ENCODE results near the gene TMEM176B.

Gene TMEM176B

DNA sequence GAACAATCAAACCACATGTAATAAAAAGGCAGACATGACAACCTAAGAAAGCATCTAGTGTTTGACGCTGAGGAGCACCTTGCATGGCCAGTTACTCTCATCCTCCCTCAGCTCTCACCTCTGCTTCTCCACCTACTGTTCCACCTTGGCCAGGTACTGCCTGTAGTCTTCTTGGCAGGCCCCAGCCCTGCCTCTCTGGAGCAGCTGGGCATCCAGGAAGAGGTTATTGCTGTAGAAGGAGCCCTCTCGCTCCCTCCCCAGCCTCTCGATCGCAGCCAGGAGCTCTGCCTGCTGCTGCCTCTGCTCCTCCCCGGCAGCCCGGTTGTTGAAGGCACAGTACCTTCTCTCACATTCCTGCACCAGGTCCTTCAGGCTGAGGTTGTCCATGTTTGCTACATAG is 53.2 kb downstream of the TMEM176B start:
- Histone ChIP-seq H2AFZ (ENCODE audit: low read length, unreplicated experiment) (no peak overlapping the region), H3K27ac (ENCODE audit: low read depth, low read length) (no peak overlapping the region), H3K27me3 (ENCODE audit: insufficient read depth, low read length) (0 out of 2 replicates have a peak, but pooled peaks cover 3% of the 10 kb centered on the region), H3K79me2 (ENCODE audit: control insufficient read depth, insufficient read depth, low read length, unreplicated experiment) (no peaks in the 10 kb centered on the region), H3K36me3 (ENCODE audit: insufficient read depth, low read length) (no peaks in the 10 kb centered on the region), H3K4me3 (ENCODE audit: low read depth, low read length) (no peak overlapping the region), H3K4me1 (ENCODE audit: control insufficient read depth, insufficient read depth, low read length, unreplicated experiment) (no peaks in the 10 kb centered on the region)

DNA sequence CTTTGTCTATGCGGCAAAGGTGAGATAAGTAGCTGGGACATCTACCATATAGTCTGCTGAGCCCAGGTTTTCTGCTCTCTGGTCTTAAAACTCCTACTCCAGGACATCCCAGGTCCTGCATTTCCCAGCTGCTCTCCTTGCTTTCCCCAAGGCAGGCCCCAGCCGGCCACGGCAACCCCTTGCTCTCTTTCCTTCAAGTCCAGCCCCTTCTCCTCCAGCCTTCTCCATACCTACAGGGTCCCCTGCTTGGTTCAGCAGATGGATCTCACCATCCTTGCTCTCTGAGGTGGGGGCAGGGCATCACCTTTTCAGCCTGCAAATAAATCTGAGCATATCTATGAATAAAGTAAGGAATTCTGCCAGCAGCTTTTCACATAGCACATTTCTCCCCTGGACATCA is 54.3 kb downstream of the TMEM176B start:
- no peak overlapping the region for H3K27ac ChIP-seq (ENCODE audit: low read depth, low read length)
- H3K4me3 ChIP-seq (ENCODE audit: low read depth, low read length): no peak overlapping the region
- no peaks in the 10 kb centered on the region for H3K79me2 ChIP-seq (ENCODE audit: control insufficient read depth, insufficient read depth, low read length, unreplicated experiment)
- no peaks in the 10 kb centered on the region for H3K27me3 ChIP-seq (ENCODE audit: insufficient read depth, low read length)
- H3K4me1 ChIP-seq (ENCODE audit: control insufficient read depth, insufficient read depth, low read length, unreplicated experiment): no peaks in the 10 kb centered on the region
- H2AFZ ChIP-seq (ENCODE audit: low read length, unreplicated experiment): no peak overlapping the region
- H3K36me3 ChIP-seq (ENCODE audit: insufficient read depth, low read length): no peaks in the 10 kb centered on the region

GRCh38 chr7:150745086-150745485 is 55.1 kb downstream of the TMEM176B start:
- Histone ChIP-seq H3K36me3 (ENCODE audit: insufficient read depth, low read length) (no peaks in the 10 kb centered on the region), H3K4me3 (ENCODE audit: low read depth, low read length) (no peak overlapping the region), H3K27ac (ENCODE audit: low read depth, low read length) (no peak overlapping the region), H3K4me1 (ENCODE audit: control insufficient read depth, insufficient read depth, low read length, unreplicated experiment) (no peaks in the 10 kb centered on the region), H2AFZ (ENCODE audit: low read length, unreplicated experiment) (no peak overlapping the region), H3K27me3 (ENCODE audit: insufficient read depth, low read length) (no peaks in the 10 kb centered on the region), H3K79me2 (ENCODE audit: control insufficient read depth, insufficient read depth, low read length, unreplicated experiment) (no peaks in the 10 kb centered on the region)

GRCh38 chr7:150744041-150744656 is 56.0 kb downstream of the TMEM176B start:
- Histone ChIP-seq H3K36me3 (ENCODE audit: insufficient read depth, low read length) (no peaks in the 10 kb centered on the region), H2AFZ (ENCODE audit: low read length, unreplicated experiment) (no peak overlapping the region), H3K27me3 (ENCODE audit: insufficient read depth, low read length) (no peaks in the 10 kb centered on the region), H3K4me3 (ENCODE audit: low read depth, low read length) (no peak overlapping the region), H3K4me1 (ENCODE audit: control insufficient read depth, insufficient read depth, low read length, unreplicated experiment) (no peaks in the 10 kb centered on the region), H3K27ac (ENCODE audit: low read depth, low read length) (no peak overlapping the region), H3K79me2 (ENCODE audit: control insufficient read depth, insufficient read depth, low read length, unreplicated experiment) (no peaks in the 10 kb centered on the region)

- Histone ChIP-seq H3K4me1 (ENCODE audit: control insufficient read depth, insufficient read depth, low read length, unreplicated experiment) (no peaks in the 10 kb centered on the region), H3K27me3 (ENCODE audit: insufficient read depth, low read length) (no peaks in the 10 kb centered on the region), H3K4me3 (ENCODE audit: low read depth, low read length) (no peak overlapping the region), H2AFZ (ENCODE audit: low read length, unreplicated experiment) (no peak overlapping the region), H3K36me3 (ENCODE audit: insufficient read depth, low read length) (no peaks in the 10 kb centered on the region), H3K27ac (ENCODE audit: low read depth, low read length) (no peak overlapping the region), H3K79me2 (ENCODE audit: control insufficient read depth, insufficient read depth, low read length, unreplicated experiment) (no peaks in the 10 kb centered on the region)
Measured at GRCh38 chr7:150742286-150742968, 57.7 kb downstream of the TMEM176B start.

All from ACC112 (cell line).